Omental fat pad (tissue), 4 donors: ENCODE data around the gene PHACTR3. TPM values are rescaled to one million over a fixed set of nuclear protein-coding genes. Genes with fewer than 3 reads are reported as not detected.
"Not testable (repeated sequence)": the region's sequence is repeated elsewhere in the genome, so short reads cannot be mapped to it uniquely, and the experiment has no call there.

Experiments used
- ATAC-seq: fragments of 150-250 bp; one replicate; pipeline ENCODE4 v1.9.1; 2016; ENCODE audit warnings: mild to moderate bottlenecking, moderate library complexity; ENCODE audit not compliant: low FRiP score
- DNase-seq: peaks from one replicate; pipeline ENCODE4 v3.0.0-alpha.2; 2019; ENCODE audit warnings: low spot score
- total RNA-seq, 4 donors: library from RNA; depleted of rRNA; stranded (reverse); fragments of >200 nt; gene quantifications; one replicate each; pipeline ENCODE4 v1.1.0, GENCODE V29; 2016
- TF ChIP-seq, protein P1 (sequence below), 3 donors: fragments of 450-650 bp; IDR thresholded peaks; one replicate each; pipeline ENCODE4 v1.5.1; 2016 to 2017; ENCODE audit warnings: antibody characterized with exemption in 3 of 3, mild to moderate bottlenecking in 3 of 3, moderate library complexity in 2 of 3

Gene PHACTR3
- 10 to 100 TPM in 1 of 4 donors, 1 to 10 TPM in 1, under 1 TPM in 1, not detected in 1; 0.19 to 10.6 (median 1.4) TPM for total RNA-seq

GRCh38 chr20:59603781-59604541, at the start of gene PHACTR3:
PHACTR3 (plus strand) TSS chr20:59604540; CDS start chr20:59605015, 475 bp downstream.
- no peak for ATAC-seq
- TF ChIP-seq, protein P1, sequence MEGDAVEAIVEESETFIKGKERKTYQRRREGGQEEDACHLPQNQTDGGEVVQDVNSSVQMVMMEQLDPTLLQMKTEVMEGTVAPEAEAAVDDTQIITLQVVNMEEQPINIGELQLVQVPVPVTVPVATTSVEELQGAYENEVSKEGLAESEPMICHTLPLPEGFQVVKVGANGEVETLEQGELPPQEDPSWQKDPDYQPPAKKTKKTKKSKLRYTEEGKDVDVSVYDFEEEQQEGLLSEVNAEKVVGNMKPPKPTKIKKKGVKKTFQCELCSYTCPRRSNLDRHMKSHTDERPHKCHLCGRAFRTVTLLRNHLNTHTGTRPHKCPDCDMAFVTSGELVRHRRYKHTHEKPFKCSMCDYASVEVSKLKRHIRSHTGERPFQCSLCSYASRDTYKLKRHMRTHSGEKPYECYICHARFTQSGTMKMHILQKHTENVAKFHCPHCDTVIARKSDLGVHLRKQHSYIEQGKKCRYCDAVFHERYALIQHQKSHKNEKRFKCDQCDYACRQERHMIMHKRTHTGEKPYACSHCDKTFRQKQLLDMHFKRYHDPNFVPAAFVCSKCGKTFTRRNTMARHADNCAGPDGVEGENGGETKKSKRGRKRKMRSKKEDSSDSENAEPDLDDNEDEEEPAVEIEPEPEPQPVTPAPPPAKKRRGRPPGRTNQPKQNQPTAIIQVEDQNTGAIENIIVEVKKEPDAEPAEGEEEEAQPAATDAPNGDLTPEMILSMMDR (IDR thresholded peaks at IDR 0.05), result no peak
- DNase-seq, result no peak

GRCh38 chr20:59557733-59558529, 46.4 kb upstream of the PHACTR3 start:
- ATAC-seq, DNase-seq: not testable (repeated sequence)

- no peak for DNase-seq
- no peak for ATAC-seq
- TF ChIP-seq, protein P1 (IDR thresholded peaks at IDR 0.05), result no peak
Measured at GRCh38 chr20:59559024-59559817, 45.1 kb upstream of the PHACTR3 start.

DNA sequence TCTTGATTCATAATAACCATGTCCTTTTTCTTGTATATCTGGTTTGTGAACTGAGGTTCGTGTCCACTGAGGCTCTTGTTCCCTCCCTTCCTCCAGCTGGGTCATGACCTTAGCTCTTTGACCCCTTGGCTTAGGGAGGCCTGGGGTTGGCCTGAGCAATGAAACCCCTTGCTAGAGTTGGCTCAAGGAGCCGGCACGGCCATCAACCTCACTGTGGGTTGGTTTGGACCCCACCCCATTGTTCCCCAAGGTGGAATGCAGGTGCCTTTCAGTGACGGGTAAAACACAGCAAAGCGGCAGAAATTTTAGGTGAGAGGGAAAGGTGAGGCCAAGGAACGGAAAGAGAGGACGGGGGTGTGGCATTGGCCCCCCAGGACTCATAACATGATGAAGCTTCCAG, 44.5 kb upstream of the PHACTR3 start:
- ATAC-seq, result no peak
- TF ChIP-seq, protein P1 (IDR thresholded peaks at IDR 0.05), result no peak
- no peak for DNase-seq

- TF ChIP-seq, protein P1 (IDR thresholded peaks at IDR 0.05), result no peak
- DNase-seq, result no peak
- no peak for ATAC-seq
Measured at GRCh38 chr20:59560588-59561227, 43.6 kb upstream of the PHACTR3 start.

GRCh38 chr20:59561228-59561605, 43.1 kb upstream of the PHACTR3 start:
- ATAC-seq (no peak), DNase-seq (no peak)
- TF ChIP-seq, protein P1 (IDR thresholded peaks at IDR 0.05), result no peak
